ENCODE measurements around the gene DNAJC30. TPM values are rescaled to one million over a fixed set of nuclear protein-coding genes. Genes with fewer than 3 reads are reported as not detected.

The DNAJC30 gene
- total and polyA plus RNA-seq, 2 experiments from 2014 or later: 2.8 to 5.6 TPM

DNA sequence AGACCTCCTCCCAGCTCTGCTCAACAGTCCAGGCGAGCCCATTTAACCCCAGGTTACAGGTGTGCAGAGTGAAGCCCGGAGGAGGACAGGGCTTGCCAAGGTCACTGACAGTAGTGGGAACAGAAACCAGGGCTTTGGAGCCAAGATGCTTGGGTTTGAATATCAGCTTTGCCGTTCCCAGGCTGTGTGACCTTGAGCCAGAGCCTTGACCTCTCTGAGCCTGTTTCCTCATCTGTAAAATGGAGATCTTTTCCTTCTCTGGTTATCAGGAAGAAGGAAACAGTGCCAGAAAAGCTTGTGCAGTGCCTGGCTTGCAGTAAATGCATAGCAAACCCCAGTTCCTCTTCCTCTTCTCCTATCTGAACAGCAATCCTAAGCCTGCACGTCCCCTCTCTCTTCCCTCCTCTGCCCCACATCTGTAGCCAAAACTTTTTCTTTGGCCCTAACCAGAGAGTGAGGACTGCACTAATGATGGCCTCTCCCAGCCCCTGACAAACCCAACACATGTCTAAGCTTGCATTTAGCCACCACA lies 37.5 kb downstream of the DNAJC30 start (continued):
- TF ChIP-seq, protein P1, sequence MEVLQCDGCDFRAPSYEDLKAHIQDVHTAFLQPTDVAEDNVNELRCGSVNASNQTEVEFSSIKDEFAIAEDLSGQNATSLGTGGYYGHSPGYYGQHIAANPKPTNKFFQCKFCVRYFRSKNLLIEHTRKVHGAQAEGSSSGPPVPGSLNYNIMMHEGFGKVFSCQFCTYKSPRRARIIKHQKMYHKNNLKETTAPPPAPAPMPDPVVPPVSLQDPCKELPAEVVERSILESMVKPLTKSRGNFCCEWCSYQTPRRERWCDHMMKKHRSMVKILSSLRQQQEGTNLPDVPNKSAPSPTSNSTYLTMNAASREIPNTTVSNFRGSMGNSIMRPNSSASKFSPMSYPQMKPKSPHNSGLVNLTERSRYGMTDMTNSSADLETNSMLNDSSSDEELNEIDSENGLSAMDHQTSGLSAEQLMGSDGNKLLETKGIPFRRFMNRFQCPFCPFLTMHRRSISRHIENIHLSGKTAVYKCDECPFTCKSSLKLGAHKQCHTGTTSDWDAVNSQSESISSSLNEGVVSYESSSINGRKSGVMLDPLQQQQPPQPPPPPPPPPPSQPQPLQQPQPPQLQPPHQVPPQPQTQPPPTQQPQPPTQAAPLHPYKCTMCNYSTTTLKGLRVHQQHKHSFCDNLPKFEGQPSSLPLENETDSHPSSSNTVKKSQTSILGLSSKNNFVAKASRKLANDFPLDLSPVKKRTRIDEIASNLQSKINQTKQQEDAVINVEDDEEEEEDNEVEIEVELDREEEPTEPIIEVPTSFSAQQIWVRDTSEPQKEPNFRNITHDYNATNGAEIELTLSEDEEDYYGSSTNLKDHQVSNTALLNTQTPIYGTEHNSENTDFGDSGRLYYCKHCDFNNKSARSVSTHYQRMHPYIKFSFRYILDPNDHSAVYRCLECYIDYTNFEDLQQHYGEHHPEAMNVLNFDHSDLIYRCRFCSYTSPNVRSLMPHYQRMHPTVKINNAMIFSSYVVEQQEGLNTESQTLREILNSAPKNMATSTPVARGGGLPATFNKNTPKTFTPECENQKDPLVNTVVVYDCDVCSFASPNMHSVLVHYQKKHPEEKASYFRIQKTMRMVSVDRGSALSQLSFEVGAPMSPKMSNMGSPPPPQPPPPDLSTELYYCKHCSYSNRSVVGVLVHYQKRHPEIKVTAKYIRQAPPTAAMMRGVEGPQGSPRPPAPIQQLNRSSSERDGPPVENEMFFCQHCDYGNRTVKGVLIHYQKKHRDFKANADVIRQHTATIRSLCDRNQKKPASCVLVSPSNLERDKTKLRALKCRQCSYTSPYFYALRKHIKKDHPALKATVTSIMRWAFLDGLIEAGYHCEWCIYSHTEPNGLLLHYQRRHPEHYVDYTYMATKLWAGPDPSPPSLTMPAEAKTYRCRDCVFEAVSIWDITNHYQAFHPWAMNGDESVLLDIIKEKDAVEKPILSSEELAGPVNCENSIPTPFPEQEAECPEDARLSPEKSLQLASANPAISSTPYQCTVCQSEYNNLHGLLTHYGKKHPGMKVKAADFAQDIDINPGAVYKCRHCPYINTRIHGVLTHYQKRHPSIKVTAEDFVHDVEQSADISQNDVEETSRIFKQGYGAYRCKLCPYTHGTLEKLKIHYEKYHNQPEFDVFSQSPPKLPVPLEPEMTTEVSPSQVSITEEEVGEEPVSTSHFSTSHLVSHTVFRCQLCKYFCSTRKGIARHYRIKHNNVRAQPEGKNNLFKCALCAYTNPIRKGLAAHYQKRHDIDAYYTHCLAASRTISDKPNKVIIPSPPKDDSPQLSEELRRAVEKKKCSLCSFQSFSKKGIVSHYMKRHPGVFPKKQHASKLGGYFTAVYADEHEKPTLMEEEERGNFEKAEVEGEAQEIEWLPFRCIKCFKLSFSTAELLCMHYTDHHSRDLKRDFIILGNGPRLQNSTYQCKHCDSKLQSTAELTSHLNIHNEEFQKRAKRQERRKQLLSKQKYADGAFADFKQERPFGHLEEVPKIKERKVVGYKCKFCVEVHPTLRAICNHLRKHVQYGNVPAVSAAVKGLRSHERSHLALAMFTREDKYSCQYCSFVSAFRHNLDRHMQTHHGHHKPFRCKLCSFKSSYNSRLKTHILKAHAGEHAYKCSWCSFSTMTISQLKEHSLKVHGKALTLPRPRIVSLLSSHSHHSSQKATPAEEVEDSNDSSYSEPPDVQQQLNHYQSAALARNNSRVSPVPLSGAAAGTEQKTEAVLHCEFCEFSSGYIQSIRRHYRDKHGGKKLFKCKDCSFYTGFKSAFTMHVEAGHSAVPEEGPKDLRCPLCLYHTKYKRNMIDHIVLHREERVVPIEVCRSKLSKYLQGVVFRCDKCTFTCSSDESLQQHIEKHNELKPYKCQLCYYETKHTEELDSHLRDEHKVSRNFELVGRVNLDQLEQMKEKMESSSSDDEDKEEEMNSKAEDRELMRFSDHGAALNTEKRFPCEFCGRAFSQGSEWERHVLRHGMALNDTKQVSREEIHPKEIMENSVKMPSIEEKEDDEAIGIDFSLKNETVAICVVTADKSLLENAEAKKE (CRISPR knock-in tag; IDR thresholded peaks at IDR 0.05): no peak
- TF ChIP-seq POLR2AphosphoS5 (IDR thresholded peaks at IDR 0.05; ENCODE audit: low read depth): no peak
- TF ChIP-seq ZNF114 (CRISPR knock-in tag; IDR thresholded peaks at IDR 0.05): no peak
- TF ChIP-seq STAT1 (IDR thresholded peaks at IDR 0.05; ENCODE audit: unreplicated experiment): no peak
- no peak for TF ChIP-seq JUNB (IDR thresholded peaks at IDR 0.05; ENCODE audit: unreplicated experiment)
- no peak for TF ChIP-seq CREB1 (CRISPR knock-in tag; IDR thresholded peaks at IDR 0.05; ENCODE audit: low read depth)
- TF ChIP-seq, protein P2, sequence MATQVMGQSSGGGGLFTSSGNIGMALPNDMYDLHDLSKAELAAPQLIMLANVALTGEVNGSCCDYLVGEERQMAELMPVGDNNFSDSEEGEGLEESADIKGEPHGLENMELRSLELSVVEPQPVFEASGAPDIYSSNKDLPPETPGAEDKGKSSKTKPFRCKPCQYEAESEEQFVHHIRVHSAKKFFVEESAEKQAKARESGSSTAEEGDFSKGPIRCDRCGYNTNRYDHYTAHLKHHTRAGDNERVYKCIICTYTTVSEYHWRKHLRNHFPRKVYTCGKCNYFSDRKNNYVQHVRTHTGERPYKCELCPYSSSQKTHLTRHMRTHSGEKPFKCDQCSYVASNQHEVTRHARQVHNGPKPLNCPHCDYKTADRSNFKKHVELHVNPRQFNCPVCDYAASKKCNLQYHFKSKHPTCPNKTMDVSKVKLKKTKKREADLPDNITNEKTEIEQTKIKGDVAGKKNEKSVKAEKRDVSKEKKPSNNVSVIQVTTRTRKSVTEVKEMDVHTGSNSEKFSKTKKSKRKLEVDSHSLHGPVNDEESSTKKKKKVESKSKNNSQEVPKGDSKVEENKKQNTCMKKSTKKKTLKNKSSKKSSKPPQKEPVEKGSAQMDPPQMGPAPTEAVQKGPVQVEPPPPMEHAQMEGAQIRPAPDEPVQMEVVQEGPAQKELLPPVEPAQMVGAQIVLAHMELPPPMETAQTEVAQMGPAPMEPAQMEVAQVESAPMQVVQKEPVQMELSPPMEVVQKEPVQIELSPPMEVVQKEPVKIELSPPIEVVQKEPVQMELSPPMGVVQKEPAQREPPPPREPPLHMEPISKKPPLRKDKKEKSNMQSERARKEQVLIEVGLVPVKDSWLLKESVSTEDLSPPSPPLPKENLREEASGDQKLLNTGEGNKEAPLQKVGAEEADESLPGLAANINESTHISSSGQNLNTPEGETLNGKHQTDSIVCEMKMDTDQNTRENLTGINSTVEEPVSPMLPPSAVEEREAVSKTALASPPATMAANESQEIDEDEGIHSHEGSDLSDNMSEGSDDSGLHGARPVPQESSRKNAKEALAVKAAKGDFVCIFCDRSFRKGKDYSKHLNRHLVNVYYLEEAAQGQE (IDR thresholded peaks at IDR 0.05; ENCODE audit: unreplicated experiment): no peak
- no peak for TF ChIP-seq EZH2 (IDR thresholded peaks at IDR 0.05; ENCODE audit: low read depth, unreplicated experiment)
- TF ChIP-seq NANOG (IDR thresholded peaks at IDR 0.05; ENCODE audit: borderline replicate concordance): no peak
- TF ChIP-seq ZNF331 (CRISPR knock-in tag; IDR thresholded peaks at IDR 0.05; ENCODE audit: low read depth): no peak
- TF ChIP-seq EZH2phosphoT487 (IDR thresholded peaks at IDR 0.05; ENCODE audit: unreplicated experiment): no peak
